ENCODE data around the gene WDR7. TPM values are rescaled to one million over a fixed set of nuclear protein-coding genes. Genes with fewer than 3 reads are reported as not detected.

WDR7 gene
- total and polyA plus RNA-seq, 2 experiments from 2014 or later = 7.0 to 14.8 TPM

- TF ChIP-seq, protein P1, sequence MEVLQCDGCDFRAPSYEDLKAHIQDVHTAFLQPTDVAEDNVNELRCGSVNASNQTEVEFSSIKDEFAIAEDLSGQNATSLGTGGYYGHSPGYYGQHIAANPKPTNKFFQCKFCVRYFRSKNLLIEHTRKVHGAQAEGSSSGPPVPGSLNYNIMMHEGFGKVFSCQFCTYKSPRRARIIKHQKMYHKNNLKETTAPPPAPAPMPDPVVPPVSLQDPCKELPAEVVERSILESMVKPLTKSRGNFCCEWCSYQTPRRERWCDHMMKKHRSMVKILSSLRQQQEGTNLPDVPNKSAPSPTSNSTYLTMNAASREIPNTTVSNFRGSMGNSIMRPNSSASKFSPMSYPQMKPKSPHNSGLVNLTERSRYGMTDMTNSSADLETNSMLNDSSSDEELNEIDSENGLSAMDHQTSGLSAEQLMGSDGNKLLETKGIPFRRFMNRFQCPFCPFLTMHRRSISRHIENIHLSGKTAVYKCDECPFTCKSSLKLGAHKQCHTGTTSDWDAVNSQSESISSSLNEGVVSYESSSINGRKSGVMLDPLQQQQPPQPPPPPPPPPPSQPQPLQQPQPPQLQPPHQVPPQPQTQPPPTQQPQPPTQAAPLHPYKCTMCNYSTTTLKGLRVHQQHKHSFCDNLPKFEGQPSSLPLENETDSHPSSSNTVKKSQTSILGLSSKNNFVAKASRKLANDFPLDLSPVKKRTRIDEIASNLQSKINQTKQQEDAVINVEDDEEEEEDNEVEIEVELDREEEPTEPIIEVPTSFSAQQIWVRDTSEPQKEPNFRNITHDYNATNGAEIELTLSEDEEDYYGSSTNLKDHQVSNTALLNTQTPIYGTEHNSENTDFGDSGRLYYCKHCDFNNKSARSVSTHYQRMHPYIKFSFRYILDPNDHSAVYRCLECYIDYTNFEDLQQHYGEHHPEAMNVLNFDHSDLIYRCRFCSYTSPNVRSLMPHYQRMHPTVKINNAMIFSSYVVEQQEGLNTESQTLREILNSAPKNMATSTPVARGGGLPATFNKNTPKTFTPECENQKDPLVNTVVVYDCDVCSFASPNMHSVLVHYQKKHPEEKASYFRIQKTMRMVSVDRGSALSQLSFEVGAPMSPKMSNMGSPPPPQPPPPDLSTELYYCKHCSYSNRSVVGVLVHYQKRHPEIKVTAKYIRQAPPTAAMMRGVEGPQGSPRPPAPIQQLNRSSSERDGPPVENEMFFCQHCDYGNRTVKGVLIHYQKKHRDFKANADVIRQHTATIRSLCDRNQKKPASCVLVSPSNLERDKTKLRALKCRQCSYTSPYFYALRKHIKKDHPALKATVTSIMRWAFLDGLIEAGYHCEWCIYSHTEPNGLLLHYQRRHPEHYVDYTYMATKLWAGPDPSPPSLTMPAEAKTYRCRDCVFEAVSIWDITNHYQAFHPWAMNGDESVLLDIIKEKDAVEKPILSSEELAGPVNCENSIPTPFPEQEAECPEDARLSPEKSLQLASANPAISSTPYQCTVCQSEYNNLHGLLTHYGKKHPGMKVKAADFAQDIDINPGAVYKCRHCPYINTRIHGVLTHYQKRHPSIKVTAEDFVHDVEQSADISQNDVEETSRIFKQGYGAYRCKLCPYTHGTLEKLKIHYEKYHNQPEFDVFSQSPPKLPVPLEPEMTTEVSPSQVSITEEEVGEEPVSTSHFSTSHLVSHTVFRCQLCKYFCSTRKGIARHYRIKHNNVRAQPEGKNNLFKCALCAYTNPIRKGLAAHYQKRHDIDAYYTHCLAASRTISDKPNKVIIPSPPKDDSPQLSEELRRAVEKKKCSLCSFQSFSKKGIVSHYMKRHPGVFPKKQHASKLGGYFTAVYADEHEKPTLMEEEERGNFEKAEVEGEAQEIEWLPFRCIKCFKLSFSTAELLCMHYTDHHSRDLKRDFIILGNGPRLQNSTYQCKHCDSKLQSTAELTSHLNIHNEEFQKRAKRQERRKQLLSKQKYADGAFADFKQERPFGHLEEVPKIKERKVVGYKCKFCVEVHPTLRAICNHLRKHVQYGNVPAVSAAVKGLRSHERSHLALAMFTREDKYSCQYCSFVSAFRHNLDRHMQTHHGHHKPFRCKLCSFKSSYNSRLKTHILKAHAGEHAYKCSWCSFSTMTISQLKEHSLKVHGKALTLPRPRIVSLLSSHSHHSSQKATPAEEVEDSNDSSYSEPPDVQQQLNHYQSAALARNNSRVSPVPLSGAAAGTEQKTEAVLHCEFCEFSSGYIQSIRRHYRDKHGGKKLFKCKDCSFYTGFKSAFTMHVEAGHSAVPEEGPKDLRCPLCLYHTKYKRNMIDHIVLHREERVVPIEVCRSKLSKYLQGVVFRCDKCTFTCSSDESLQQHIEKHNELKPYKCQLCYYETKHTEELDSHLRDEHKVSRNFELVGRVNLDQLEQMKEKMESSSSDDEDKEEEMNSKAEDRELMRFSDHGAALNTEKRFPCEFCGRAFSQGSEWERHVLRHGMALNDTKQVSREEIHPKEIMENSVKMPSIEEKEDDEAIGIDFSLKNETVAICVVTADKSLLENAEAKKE (CRISPR knock-in tag; IDR thresholded peaks at IDR 0.05) = no peak
- TF ChIP-seq ZNF114 (CRISPR knock-in tag; IDR thresholded peaks at IDR 0.05) = no peak
Observed at GRCh38 chr18:57004366-57005121, 353.4 kb downstream of the WDR7 start (continued).

DNA sequence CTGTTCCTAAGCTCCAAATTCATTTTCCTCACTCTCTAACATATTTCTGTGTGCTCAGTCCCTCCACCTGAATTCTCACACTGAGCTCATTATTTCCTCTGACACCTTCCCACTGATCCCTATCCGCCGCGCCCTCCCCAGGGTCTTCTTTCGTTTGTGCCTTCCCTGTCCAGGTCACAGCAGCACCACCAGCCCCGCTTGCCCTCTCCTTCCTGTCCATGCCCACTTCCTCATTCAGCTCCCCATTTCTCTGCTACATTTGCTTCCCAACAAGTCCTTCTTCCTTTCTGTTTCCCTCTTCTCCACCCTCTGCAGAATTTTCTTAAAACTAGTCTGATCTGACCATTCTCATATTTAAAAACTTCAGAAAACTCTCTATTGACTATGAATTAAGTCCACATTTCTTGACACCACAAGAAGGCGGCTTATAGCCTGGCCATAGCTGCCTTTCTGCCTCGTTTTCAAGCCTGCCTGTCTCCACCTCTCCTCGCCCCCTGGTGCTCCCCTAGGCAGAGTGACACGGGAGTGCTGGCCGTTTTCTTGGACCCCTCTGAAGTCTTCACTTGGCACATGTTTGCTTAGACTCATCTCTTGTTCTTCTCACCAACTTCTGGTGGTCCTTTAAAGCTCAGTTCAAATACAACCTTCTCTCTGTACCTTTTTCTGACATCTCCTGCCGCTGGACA is 357.0 kb downstream of the WDR7 start:
- Histone ChIP-seq H3K9me2 (ENCODE audit: insufficient read depth) (no peaks in the 10 kb centered on the region), H3F3A (replicated peaks; ENCODE audit: low read depth) (no peaks in the 10 kb centered on the region), H3K4me3 (no peak overlapping the region), H3K27me3 (ENCODE audit: insufficient read depth) (no peaks in the 10 kb centered on the region), H3K4me1 (ENCODE audit: insufficient read depth) (peaks cover 5% of the 10 kb centered on the region; the same call in 1 of the 2 replicates), H3K27ac (ENCODE audit: low read depth) (no peak overlapping the region), H3K4me2 (no peak overlapping the region), H3K36me3 (ENCODE audit: insufficient read depth) (no peaks in the 10 kb centered on the region), H3K79me2 (replicated peaks; ENCODE audit: insufficient read depth) (no peaks in the 10 kb centered on the region), H2AFZ (peak overlapping the region; percentile 70), H4K20me1 (replicated peaks; ENCODE audit: insufficient read depth) (no peaks in the 10 kb centered on the region)
- H3K36me3 Mint-ChIP-seq (ENCODE audit: low read depth) = no peaks in the 10 kb centered on the region
- H3K4me1 Mint-ChIP-seq = peaks cover 10% of the 10 kb centered on the region
- no peak overlapping the region for H3K4me3 Mint-ChIP-seq
- H3K27ac Mint-ChIP-seq = no peak overlapping the region
- ATAC-seq (peak; percentile 84), DNase-seq (ENCODE audit: low spot score) (peak; percentile 22)
- peaks cover 2% of the 10 kb centered on the region for H3K27me3 Mint-ChIP-seq (ENCODE audit: insufficient read depth, low read depth, poor library complexity)
- H3K9me3 Mint-ChIP-seq = no peaks in the 10 kb centered on the region
- TF ChIP-seq CTCF (conservative IDR thresholded peaks at IDR 0.05; ENCODE audit: low read depth in 2 of 2) (0 out of 4 replicates have a peak, but pooled peaks of 1 of the 2 experiments have one; percentile 8), CREB1 (CRISPR knock-in tag; IDR thresholded peaks at IDR 0.05; ENCODE audit: low read depth) (no peak)
